ENCODE data around the gene STUB1. TPM values are rescaled to one million over a fixed set of nuclear protein-coding genes. Genes with fewer than 3 reads are reported as not detected.

The STUB1 gene
- total RNA-seq, 2 donors from 2014 or later = 95.0 to 172 TPM

DNA sequence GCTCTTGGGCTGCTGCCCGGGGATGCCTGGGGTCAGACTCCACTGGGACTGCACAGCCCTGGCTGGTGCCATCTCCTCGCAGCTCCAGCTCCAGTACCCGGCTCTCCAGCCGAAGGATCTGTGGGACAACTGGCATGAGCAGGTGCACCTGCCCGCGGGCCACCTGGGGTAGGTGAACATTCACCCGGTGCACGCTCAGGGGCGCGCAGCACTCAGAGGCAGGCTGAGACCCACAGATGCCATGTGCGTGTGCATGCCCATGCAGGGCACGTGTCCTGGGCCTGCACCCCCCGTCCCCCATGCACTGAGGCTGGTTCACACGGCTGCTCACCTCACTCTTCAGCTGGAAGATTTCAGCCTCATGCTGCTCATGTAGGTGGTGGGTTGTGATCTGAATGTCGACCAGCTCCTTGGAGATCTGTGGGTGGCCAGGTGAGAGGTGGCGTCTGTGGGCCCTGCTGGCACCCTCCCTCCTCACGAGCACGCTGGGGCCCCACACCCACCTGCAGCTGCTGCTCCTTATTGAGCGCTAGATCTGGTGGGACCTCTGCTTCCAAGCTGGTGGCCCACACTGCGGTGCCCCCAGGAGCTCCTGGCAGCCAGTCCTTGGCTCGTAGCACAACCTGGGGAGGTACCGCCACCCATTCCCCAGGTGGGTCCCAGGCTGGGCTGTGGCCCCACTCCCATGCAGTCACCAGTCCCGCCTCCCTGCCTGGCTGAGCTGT lies 45.4 kb downstream of the STUB1 start:
- ATAC-seq (no peak), DNase-seq (ENCODE audit: low spot score) (no peak)
- H3K9me3 Mint-ChIP-seq = no peaks in the 10 kb centered on the region
- H3K36me3 Mint-ChIP-seq = no peaks in the 10 kb centered on the region
- H3K27ac Mint-ChIP-seq = no peak overlapping the region
- H3K4me1 Mint-ChIP-seq (ENCODE audit: low read depth in 2 of 2) = peaks cover 0 to 2% of the 10 kb centered on the region in 2 donors
- no peak overlapping the region for H3K4me3 Mint-ChIP-seq
- H3K27me3 Mint-ChIP-seq = no peaks in the 10 kb centered on the region

DNA sequence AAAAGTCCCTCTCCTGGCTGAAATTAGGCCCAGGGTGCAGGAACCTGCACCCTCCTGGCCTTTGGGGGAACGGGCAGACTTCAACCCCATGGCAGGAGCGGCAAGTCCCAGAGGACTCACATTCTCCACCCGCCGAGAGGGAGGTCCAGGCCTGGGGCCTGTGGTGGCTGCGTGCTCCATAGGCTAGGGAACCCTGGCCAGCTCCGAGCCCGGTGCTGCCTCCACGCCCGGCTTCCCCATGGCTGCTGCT lies 45.9 kb downstream of the STUB1 start:
- no peak overlapping the region for H3K27ac Mint-ChIP-seq
- no peaks in the 10 kb centered on the region for H3K36me3 Mint-ChIP-seq
- peaks cover 0 to 2% of the 10 kb centered on the region in 2 donors for H3K4me1 Mint-ChIP-seq (ENCODE audit: low read depth in 2 of 2)
- DNase-seq (ENCODE audit: low spot score) (no peak), ATAC-seq (no peak)
- no peaks in the 10 kb centered on the region for H3K27me3 Mint-ChIP-seq
- H3K9me3 Mint-ChIP-seq = no peaks in the 10 kb centered on the region
- no peak overlapping the region for H3K4me3 Mint-ChIP-seq

DNA sequence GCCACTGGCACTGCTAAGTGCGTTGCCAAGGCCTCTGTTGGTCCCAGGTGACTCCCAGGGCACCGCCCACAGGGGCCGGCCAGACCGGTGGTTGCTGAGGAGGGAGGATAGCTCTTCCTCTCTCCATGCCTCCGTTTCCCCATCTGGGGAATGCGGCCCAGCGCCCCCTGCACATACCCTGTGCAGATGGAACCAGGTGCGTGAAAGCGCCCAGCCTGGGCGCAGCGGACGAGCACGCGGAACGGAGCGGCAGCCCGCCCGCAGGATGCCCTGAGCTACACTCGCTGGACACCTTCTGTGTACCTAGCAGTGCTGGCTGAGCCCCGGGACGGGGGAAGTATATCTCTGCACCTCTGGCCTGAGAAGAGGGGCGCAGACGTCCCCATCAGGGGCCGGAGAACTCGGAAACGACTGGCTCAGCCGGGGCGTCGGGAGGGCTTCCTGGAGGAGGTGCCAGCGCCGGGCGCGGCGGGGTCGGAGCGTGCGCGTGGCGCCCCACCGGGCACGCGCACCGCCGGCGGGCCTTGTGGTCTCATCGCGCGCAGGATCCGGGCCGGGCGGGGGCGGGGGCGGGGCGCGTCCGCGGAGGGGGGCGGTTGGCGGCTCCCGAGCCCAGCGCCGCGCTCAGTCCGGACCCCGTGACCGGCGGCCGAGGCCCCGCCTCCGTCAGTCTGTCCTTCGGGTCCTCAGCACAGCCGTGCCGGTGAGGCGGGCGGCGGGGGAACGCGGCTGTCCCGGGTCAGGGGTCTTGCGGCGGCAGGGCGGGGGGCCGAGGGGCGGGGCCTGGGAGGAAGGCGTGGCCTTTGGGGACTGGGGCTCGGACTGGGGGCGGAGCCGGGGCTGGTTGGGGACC lies 46.5 kb downstream of the STUB1 start, which contains the start of the genes CCDC78 and HAGHL:
Gene CCDC78 (minus strand): TSS at position 6 of the 853 bp plus-strand sequence. CDS start 76 bp downstream, outside the sequence.
Gene HAGHL (plus strand): TSS at position 669 of the 853 bp plus-strand sequence. CDS start 404 bp downstream, outside the sequence.
- ATAC-seq = peak; percentile 57 to 70
- Mint-ChIP-seq H3K27ac (no peak within 1 kb of the TSS), H3K4me3 (peak within 1 kb of the TSS; percentile 52), H3K4me1 (ENCODE audit: low read depth in 2 of 2) (peaks cover 0 to 2% of the 10 kb centered on the region in 2 donors), H3K9me3 (no peaks in the 10 kb centered on the region), H3K36me3 (no peaks in the 10 kb centered on the region), H3K27me3 (no peaks in the 10 kb centered on the region)
- peak; percentile 78 for DNase-seq (ENCODE audit: low spot score)

DNA sequence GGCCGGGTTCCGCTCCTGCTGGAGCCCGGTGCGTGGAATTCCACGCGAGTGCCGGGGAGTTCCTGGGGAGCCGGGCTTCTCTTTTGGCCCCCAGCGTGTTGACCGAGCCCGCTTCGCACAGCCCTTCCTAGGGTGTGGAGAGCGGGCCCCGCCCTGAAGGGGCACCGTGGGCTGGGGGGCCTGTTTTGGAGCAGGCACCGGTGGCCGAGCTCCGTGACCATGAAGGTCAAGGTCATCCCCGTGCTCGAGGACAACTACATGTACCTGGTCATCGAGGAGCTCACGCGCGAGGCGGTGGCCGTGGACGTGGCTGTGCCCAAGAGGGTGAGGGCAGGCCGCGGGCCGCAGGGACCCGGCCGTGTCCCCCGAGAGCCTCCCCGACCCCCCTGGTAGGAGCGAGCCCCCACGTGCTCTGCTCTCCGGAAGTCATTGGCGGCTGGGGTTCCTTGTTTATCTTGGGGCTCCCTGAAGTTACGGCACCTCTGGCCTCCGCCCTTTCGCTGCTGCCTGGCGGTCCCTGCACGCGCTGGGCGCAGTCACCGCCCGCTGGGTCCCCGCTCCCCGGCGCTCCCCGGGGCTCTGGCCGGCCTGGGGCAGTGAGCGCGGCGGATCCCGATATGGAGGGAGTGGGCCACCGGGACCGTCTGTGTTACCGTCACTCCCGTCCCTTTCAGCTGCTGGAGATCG lies 47.2 kb downstream of the STUB1 start:
- H3K4me3 Mint-ChIP-seq = peak overlapping the region; percentile 52
- H3K27ac Mint-ChIP-seq = no peak overlapping the region
- peak; percentile 1 to 15 for ATAC-seq

DNA sequence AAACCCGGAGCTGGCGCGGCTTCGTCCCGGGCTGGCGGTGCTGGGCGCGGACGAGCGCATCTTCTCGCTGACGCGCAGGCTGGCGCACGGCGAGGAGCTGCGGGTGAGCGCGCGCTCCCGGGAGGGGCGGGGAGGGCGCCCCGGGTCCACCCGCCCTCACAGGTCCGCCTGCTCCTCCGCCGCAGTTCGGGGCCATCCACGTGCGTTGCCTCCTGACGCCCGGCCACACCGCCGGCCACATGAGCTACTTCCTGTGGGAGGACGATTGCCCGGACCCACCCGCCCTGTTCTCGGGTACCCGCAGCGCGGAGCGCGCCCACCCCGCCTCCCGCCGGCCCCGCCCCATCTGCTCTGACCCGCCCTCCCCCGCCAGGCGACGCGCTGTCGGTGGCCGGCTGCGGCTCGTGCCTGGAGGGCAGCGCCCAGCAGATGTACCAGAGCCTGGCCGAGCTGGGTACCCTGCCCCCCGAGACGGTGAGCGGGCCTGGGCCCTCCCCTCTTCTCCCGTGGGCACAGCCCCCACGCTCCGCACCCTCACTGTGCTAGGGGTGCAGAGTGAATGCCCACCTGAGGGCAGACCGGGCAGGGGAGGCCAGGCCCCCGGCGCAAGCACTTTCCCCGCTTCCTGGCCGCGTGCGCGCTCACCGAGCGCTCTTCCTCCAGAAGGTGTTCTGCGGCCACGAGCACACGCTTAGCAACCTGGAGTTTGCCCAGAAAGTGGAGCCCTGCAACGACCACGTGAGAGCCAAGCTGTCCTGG lies 48.1 kb downstream of the STUB1 start:
- H3K27ac Mint-ChIP-seq = no peak overlapping the region

More for the DNA sequence above, 47.2 kb downstream of the STUB1 start:
- Mint-ChIP-seq H3K27me3 (no peaks in the 10 kb centered on the region), H3K4me1 (ENCODE audit: low read depth in 2 of 2) (peaks cover 0 to 2% of the 10 kb centered on the region in 2 donors), H3K36me3 (no peaks in the 10 kb centered on the region), H3K9me3 (no peaks in the 10 kb centered on the region)
- DNase-seq (ENCODE audit: low spot score) = no peak

DNA sequence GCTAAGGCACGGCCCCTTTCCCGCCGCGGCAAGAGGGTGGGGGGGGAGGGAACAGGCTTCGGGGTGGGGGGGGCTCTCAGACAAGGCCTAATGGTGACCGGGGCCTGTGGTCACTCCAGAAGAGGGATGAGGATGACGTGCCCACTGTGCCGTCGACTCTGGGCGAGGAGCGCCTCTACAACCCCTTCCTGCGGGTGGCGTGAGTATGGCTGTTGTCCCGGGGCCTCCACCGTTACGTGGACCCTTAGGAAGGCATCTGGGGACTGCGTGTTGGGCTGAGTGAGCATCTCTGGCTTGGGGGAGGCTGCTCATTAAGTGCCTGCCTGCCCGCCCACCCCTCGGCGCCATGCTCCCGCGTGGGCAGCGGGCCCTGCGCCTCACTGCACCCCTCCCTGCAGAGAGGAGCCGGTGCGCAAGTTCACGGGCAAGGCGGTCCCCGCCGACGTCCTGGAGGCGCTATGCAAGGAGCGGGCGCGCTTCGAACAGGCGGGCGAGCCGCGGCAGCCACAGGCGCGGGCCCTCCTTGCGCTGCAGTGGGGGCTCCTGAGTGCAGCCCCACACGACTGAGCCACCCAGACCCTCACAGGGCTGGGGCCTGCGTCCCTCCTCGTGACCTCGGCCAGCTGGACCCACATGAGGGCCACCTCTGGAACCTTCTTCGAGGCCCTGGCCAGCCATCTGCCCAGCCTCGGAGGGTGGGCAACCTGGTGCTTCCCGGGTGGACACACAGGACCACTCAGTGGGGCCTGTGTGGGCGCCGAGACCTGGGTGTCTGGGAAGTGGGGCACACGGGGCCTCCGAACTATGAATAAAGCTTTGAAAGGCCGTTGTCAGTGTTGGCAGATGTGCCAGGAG lies 48.9 kb downstream of the STUB1 start:
- no peak for ATAC-seq
- Mint-ChIP-seq H3K4me3 (peak overlapping the region; percentile 10), H3K27ac (no peak overlapping the region), H3K36me3 (no peaks in the 10 kb centered on the region), H3K9me3 (no peaks in the 10 kb centered on the region), H3K4me1 (ENCODE audit: low read depth in 2 of 2) (no peaks in the 10 kb centered on the region), H3K27me3 (no peaks in the 10 kb centered on the region)
- DNase-seq (ENCODE audit: low spot score) = no peak

More for the DNA sequence above, 48.1 kb downstream of the STUB1 start:
- DNase-seq (ENCODE audit: low spot score) = no peak
- no peaks in the 10 kb centered on the region for H3K4me1 Mint-ChIP-seq (ENCODE audit: low read depth in 2 of 2)
- no peaks in the 10 kb centered on the region for H3K27me3 Mint-ChIP-seq
- H3K4me3 Mint-ChIP-seq = peak overlapping the region; percentile 10
- ATAC-seq = peak; percentile 72 to 76
- no peaks in the 10 kb centered on the region for H3K9me3 Mint-ChIP-seq
- no peaks in the 10 kb centered on the region for H3K36me3 Mint-ChIP-seq

DNA sequence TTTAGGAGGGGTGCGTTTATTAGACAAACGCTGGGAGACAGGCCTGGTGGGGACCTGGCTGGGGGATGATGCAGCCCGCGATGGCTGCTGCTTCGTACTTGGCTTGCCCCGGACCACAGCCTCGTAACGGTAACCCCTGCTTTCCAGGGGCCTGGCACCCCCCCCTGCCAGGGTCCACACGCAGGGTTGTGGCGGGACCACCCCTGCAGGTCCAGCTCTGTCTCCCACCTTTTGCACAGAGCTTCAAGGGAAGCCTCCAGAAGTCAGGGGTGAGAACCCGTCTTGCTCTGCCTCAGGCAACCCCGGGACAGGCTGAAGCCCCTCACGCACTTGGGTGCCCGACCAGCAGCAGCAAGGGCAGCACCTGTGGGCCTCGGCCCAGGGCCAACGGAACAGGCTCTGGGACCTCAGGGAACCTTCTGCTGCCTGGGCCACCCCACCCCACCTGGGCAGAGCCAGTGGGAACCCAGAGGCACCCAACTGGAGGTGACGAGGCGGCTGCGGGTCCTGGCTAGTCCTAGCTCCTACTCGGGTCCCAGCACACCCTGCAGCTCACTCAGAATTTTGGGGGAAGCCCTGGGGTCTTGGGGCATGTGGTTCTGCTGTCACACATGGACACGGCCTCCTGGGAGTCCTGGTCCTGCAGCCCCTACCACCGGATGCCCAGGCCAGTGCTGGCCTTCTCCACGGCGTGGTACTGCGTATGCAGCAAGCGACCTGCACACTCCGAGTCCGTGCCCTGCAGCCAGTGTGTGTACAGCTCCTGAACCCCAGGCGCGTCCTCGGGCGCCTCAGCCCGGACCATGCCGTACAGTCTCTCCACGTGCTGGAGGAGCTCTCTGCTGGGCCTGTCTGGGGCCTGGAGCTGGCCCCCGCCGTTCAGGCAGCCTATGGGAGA lies 49.8 kb downstream of the STUB1 start:
- Mint-ChIP-seq H3K9me3 (no peaks in the 10 kb centered on the region), H3K4me1 (ENCODE audit: low read depth in 2 of 2) (no peaks in the 10 kb centered on the region), H3K36me3 (no peaks in the 10 kb centered on the region), H3K4me3 (no peak overlapping the region), H3K27ac (no peak overlapping the region), H3K27me3 (no peaks in the 10 kb centered on the region)
- DNase-seq (ENCODE audit: low spot score) (no peak), ATAC-seq (no peak)

DNA sequence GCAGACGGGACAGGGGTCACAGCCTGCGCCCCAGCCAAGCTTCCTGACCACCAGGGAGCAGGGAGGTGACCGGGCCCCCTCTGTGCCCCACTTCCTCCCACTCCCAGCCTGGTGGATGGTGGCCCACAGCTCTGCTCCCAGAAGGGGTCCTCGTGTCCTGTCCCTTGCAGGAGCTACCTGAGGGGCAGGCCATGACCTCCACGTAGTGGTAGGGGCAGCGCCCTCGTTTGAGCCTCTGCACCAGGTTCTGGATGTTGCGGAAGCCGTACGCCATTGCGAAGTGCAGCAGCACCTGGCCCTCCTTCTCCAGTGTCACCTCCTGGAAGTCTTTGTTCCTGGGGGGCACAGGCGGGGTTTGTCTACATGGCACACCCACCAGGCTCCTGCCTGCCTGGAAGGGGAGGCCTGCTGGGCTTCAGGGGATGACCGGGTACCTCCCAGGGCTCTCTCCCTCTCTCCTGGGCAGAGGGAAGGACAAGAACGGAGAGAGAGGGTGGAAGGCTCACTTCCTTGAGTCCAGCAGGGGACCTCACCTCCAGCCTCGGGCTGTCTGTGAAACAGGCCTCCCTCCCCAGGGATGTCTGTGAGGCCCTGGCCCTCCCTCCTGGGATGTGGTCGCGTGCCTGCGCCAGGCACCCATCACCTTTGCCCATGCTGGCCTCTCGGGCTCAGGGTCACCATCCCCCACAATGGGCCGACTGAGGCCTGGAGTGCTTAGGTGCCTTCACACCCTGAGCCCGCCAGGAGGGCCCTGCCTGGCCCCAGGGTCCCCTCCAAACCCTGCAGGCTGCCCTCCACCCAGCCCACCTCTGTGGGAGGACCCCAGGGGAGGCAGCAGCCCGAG lies 50.7 kb downstream of the STUB1 start:
- no peak for ATAC-seq
- DNase-seq (ENCODE audit: low spot score) = no peak
- Mint-ChIP-seq H3K9me3 (no peaks in the 10 kb centered on the region), H3K27me3 (no peaks in the 10 kb centered on the region), H3K4me3 (no peak overlapping the region), H3K4me1 (ENCODE audit: low read depth in 2 of 2) (peaks cover 0 to 7% of the 10 kb centered on the region in 2 donors), H3K36me3 (no peaks in the 10 kb centered on the region), H3K27ac (no peak overlapping the region)

DNA sequence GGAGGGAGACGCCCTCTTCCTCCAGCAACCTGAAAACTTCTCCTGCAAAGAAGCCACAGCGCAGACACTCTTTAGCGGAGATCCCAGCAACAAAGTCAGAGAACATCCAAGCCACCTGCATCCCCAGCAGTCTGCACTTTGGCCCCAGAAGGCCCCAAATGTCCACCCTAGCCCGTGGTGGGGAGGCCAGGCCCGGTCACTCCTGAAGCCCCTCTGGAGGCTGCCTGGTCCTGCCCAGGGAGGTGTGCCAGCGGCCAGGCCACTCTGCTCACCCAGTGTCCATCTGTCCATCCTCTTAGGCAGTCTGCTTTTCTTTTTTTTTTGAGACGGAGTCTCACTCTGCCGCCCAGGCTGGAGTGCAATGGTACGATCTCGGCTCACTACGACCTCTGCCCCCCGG lies 52.1 kb downstream of the STUB1 start:
- Mint-ChIP-seq H3K4me1 (ENCODE audit: low read depth in 2 of 2) (peaks cover 0 to 10% of the 10 kb centered on the region in 2 donors), H3K9me3 (no peaks in the 10 kb centered on the region), H3K27ac (no peak overlapping the region)

More for the DNA sequence above, 52.1 kb downstream of the STUB1 start:
- Mint-ChIP-seq H3K4me3 (no peak overlapping the region), H3K27me3 (no peaks in the 10 kb centered on the region), H3K36me3 (no peaks in the 10 kb centered on the region)
- ATAC-seq (no peak), DNase-seq (ENCODE audit: low spot score) (no peak)

All from natural killer cell treated with Interleukin-12 subunit alpha and Interleukin-12 subunit beta and Interleukin-15 and Interleukin-18, amount 100 ng/mL, for 72 hours (primary cell).